Nephron (organoid): ENCODE results near the gene TMA7B.

Experiments used
- H3K27ac Mint-ChIP-seq, 3 experiments: 2 replicates each; pipeline ENCODE4 v1.8.0; 2020; ENCODE audit warnings: mixed read lengths in 3 of 3, mild to moderate bottlenecking in 2 of 3, moderate library complexity in 1 of 3
- H3K27me3 Mint-ChIP-seq: 2 replicates; pipeline ENCODE4 v1.8.0; 2021; ENCODE audit warnings: low read depth, mild to moderate bottlenecking, moderate library complexity, mixed read lengths
- H3K36me3 Mint-ChIP-seq: 2 replicates; pipeline ENCODE4 v1.8.0; 2020; ENCODE audit warnings: low read depth, mixed read lengths
- H3K4me1 Mint-ChIP-seq: 2 replicates; pipeline ENCODE4 v1.8.0; 2020; ENCODE audit warnings: mixed read lengths
- H3K4me3 Mint-ChIP-seq, 3 experiments: 2 replicates each; pipeline ENCODE4 v1.8.0; 2020; ENCODE audit warnings: mild to moderate bottlenecking in 3 of 3, mixed read lengths in 3 of 3, moderate library complexity in 2 of 3
- H3K9me3 Mint-ChIP-seq: 2 replicates; pipeline ENCODE4 v1.8.0; 2020; ENCODE audit warnings: mixed read lengths
- CTCF ChIP-seq, 3 experiments: fragments of 200-600 bp; sonication (generic); IDR thresholded peaks; one replicate each; pipeline ENCODE4 v1.5.0; 2021; ENCODE audit warnings: antibody characterized with exemption in 3 of 3; ENCODE audit not compliant: unreplicated experiment in 3 of 3

The TMA7B gene

DNA sequence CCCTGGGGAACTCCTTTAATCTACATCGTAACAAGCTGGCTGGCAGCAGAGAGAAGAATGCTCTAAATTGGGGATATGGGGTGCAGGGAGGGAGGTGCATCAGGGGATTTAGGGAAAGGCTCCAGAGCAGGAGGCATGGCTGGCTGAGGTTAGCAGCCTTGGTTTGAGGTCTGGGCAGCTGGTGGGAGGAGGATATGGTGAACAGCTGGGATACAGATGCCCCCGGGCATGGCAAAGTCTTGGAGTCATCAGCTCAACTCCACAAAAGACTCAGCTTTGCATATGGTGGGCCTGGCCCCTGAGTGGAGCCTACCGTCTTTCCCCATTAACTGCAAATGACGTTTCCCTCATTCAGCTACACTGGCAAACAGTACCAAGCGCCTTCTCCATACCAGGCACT, 40.0 kb downstream of the TMA7B start:
- TF ChIP-seq CTCF (IDR thresholded peaks at IDR 0.05; ENCODE audit: unreplicated experiment in 3 of 3), result no peak
- peaks cover 74% of the 10 kb centered on the region for H3K4me1 Mint-ChIP-seq
- no peak overlapping the region for H3K27ac Mint-ChIP-seq
- no peaks in the 10 kb centered on the region for H3K9me3 Mint-ChIP-seq
- H3K36me3 Mint-ChIP-seq, result no peaks in the 10 kb centered on the region
- peaks cover 50% of the 10 kb centered on the region for H3K27me3 Mint-ChIP-seq
- H3K4me3 Mint-ChIP-seq, result no peak overlapping the region

GRCh38 chr22:40001106-40001505, 40.9 kb downstream of the TMA7B start:
- no peaks in the 10 kb centered on the region for H3K36me3 Mint-ChIP-seq
- no peaks in the 10 kb centered on the region for H3K9me3 Mint-ChIP-seq
- peaks cover 73% of the 10 kb centered on the region for H3K4me1 Mint-ChIP-seq
- H3K4me3 Mint-ChIP-seq, result no peak overlapping the region
- H3K27ac Mint-ChIP-seq, result no peak overlapping the region
- no peak for TF ChIP-seq CTCF (IDR thresholded peaks at IDR 0.05; ENCODE audit: unreplicated experiment in 3 of 3)
- peaks cover 49% of the 10 kb centered on the region for H3K27me3 Mint-ChIP-seq

- peaks cover 71% of the 10 kb centered on the region for H3K4me1 Mint-ChIP-seq
- H3K27me3 Mint-ChIP-seq, result peaks cover 46% of the 10 kb centered on the region
- no peaks in the 10 kb centered on the region for H3K9me3 Mint-ChIP-seq
- no peaks in the 10 kb centered on the region for H3K36me3 Mint-ChIP-seq
- no peak overlapping the region for H3K27ac Mint-ChIP-seq
- H3K4me3 Mint-ChIP-seq, result no peak overlapping the region
- TF ChIP-seq CTCF (IDR thresholded peaks at IDR 0.05; ENCODE audit: unreplicated experiment in 3 of 3), result no peak
Measured at GRCh38 chr22:40001800-40002577, 41.8 kb downstream of the TMA7B start.

GRCh38 chr22:40002935-40003715, 42.9 kb downstream of the TMA7B start:
- Mint-ChIP-seq H3K9me3 (no peaks in the 10 kb centered on the region), H3K4me3 (no peak overlapping the region), H3K36me3 (no peaks in the 10 kb centered on the region), H3K27ac (no peak overlapping the region), H3K27me3 (peaks cover 41% of the 10 kb centered on the region), H3K4me1 (peaks cover 59% of the 10 kb centered on the region)
- TF ChIP-seq CTCF (IDR thresholded peaks at IDR 0.05; ENCODE audit: unreplicated experiment in 3 of 3), result no peak

GRCh38 chr22:40004836-40005235, 44.6 kb downstream of the TMA7B start:
- no peaks in the 10 kb centered on the region for H3K36me3 Mint-ChIP-seq
- no peak overlapping the region for H3K4me3 Mint-ChIP-seq
- H3K27me3 Mint-ChIP-seq, result peaks cover 46% of the 10 kb centered on the region
- H3K4me1 Mint-ChIP-seq, result peaks cover 55% of the 10 kb centered on the region
- H3K9me3 Mint-ChIP-seq, result no peaks in the 10 kb centered on the region
- no peak overlapping the region for H3K27ac Mint-ChIP-seq
- TF ChIP-seq CTCF (IDR thresholded peaks at IDR 0.05; ENCODE audit: unreplicated experiment in 3 of 3), result no peak
